Fibroblast of mammary gland (primary cell): Measurements from ENCODE around the gene TARBP2.

ENCODE experiments used
- DNase-seq: peaks from one replicate; pipeline ENCODE4 v3.0.0-alpha.2; 2010; ENCODE audit warnings: low read depth
- H3K4me3 ChIP-seq: 2 replicates; pipeline ENCODE4 v1.5.1; 2011; ENCODE audit warnings: low read depth, mild to moderate bottlenecking, low read length, moderate library complexity; ENCODE audit not compliant: control insufficient read depth
- TF ChIP-seq, protein P1 (sequence below): conservative IDR thresholded peaks from 2 replicates; pipeline ENCODE4 v1.5.1; 2011; ENCODE audit warnings: low read depth, low read length, inconsistent platforms; ENCODE audit not compliant: control insufficient read depth, insufficient read depth

Gene TARBP2

DNA sequence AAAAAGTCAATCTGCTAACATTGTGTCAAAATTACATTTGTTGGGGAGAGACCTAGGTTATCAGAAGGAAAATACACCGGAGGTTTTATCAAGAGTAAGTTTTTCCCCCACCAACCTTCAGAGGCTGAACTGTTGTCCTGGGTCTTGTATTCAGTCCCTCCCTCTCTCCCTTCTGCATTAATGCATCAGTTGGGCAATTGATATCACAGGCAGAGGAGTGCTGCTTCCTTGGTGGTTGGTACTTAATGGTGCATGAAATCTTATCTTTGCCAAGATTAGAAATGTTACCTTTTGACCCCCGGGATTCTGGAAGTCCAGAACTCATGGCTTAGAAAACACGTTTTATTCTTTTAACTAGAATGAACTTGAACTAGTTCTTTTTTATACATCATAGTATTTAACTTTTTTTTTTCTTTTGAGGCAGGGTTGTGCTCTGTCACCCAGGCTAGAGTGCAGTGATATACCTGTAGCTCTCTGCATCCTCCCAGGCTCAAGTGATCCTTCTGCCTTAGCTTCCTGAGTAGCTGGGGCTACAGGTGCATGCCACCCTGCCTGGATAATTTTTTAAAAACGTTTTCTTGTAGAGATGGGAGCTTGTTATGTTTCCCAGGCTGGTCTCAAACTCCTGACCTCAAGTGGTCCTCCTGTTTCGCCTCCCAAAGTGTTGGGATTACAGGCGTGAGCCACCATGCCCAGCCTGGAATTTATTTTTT, 44.3 kb upstream of the TARBP2 start:
- H3K4me3 ChIP-seq: no peak overlapping the region
- TF ChIP-seq, protein P1, sequence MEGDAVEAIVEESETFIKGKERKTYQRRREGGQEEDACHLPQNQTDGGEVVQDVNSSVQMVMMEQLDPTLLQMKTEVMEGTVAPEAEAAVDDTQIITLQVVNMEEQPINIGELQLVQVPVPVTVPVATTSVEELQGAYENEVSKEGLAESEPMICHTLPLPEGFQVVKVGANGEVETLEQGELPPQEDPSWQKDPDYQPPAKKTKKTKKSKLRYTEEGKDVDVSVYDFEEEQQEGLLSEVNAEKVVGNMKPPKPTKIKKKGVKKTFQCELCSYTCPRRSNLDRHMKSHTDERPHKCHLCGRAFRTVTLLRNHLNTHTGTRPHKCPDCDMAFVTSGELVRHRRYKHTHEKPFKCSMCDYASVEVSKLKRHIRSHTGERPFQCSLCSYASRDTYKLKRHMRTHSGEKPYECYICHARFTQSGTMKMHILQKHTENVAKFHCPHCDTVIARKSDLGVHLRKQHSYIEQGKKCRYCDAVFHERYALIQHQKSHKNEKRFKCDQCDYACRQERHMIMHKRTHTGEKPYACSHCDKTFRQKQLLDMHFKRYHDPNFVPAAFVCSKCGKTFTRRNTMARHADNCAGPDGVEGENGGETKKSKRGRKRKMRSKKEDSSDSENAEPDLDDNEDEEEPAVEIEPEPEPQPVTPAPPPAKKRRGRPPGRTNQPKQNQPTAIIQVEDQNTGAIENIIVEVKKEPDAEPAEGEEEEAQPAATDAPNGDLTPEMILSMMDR: no peak
- DNase-seq: no peak

DNA sequence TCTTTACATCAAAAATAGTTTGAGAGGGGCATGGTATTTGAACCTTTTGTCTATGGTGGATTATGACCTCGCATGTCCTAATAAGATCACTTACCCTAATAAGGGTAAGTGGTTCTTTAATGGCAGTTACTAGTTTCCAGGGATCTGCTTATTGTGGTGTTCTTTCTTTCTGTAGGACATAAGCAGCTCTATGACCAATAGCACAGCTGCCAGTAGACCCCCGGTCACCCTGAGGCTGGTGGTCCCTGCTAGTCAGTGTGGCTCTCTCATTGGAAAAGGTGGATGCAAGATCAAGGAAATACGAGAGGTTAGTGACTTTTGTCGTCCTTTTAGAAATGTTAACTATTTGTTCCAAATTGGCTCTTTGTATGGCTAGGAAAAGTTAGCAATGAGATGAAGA, 42.0 kb upstream of the TARBP2 start:
- DNase-seq: no peak
- no peak overlapping the region for H3K4me3 ChIP-seq
- TF ChIP-seq, protein P1: no peak

DNA sequence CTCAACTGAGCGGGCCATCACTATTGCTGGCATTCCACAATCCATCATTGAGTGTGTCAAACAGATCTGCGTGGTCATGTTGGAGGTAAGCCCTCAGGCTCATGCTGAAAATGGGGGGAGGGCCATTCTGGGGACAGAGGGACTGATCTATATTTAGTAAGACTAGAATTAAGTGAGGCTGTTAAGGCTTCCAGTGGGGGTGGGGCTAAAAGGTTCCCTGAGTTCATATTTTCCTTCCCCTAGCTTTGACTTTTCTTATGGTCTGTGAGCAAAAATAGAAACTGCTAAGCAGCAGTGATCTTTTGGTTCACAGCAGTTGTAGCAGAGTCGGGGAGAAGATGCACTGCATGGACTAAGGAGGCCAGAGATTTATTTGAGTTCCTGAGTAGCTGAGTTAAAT, 40.0 kb upstream of the TARBP2 start:
- H3K4me3 ChIP-seq: no peak overlapping the region
- no peak for DNase-seq
- TF ChIP-seq, protein P1: no peak

GRCh38 chr12:53461591-53461990, 39.5 kb upstream of the TARBP2 start:
- TF ChIP-seq, protein P1: no peak
- no peak overlapping the region for H3K4me3 ChIP-seq
- DNase-seq: no peak

DNA sequence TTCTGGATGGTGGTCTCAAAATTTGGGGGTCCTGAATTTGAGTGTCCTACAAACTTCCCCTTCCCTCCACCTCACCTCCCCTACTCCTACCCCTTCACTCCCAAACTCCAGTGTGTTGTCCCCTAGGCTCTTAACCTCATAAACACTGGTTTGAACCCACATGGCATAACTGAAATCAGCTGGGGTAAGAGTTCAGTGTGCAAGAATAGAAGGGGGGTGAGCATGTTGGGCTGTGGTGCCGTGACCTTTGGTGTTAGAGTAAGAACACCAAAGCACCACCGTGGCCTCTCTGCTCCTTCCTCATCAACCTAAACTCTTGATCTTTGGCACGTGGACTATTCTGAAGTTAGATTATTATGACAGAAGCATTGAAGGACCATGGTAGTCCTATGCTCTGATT, 38.1 kb upstream of the TARBP2 start:
- H3K4me3 ChIP-seq: no peak overlapping the region
- TF ChIP-seq, protein P1: no peak
- DNase-seq: no peak

DNA sequence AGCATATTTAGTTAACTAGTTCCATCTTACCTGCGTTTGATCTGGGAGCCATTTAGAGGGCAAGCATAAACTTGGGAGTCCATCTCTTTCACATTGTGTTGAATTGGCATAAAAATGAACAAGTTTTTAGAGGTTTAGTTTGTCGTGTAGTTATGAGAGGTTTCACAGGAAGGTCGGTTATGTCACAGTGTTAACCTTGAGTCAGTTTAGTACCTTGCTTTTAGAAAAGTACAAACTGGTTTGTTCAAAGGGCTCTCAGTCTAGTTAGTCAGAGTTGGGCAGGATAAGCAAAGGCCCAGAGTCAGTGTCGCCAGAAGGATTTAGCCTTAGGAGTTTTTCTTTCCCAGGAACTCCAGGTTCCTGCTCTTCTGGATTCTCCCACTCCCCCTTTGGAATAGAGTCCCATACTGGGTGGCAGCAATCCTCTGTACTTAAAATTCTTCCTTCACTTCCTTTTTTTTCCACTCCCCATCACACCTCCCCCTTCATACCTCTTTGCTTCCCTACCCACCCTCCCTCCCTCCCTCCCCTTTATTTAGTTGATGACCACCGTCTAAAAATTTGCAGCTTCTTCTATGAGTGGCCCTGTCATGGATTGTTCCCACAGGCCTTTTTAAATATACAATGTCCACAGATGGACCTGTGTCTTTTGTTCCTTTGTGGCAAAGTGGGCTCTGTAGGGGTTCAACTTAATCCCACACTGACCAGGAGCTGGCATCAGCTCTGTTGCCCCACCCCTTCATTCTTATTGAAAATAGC, 37.1 kb upstream of the TARBP2 start:
- DNase-seq: no peak
- no peak overlapping the region for H3K4me3 ChIP-seq
- TF ChIP-seq, protein P1: no peak
